Upper lobe of left lung (tissue), 6 donors: ENCODE results near the gene TEX101. TPM values are rescaled to one million over a fixed set of nuclear protein-coding genes. Genes with fewer than 3 reads are reported as not detected.
A peak's percentile ranks its signal among the peaks of the same experiment; 100 is the strongest.
"Not testable (repeated sequence)": the region's sequence is repeated elsewhere in the genome, so short reads cannot be mapped to it uniquely, and the experiment has no call there.

Experiments
- ATAC-seq, 2 donors: fragments of 200-7000 bp; cut with Tn5 transposase; one replicate each; pipeline ENCODE4 v1.9.1; 2022; ENCODE audit warnings: mild to moderate bottlenecking in 2 of 2, moderate library complexity in 2 of 2; ENCODE audit not compliant: low FRiP score in 2 of 2
- DNase-seq, 2 donors: peaks; one replicate each; pipeline ENCODE4 v3.0.0-alpha.2; 2019 to 2020
- H3K27ac ChIP-seq, 4 donors: fragments of 200-600 bp; sonication (generic); one replicate each; pipeline ENCODE4 v1.5.1; 2016 to 2019
- H3K27me3 ChIP-seq, 4 donors: fragments of 200-600 bp; sonication (generic); one replicate each; pipeline ENCODE4 v1.5.1; 2017 to 2019
- H3K36me3 ChIP-seq, 4 donors: fragments of 200-600 bp; sonication (generic); one replicate each; pipeline ENCODE4 v1.5.1; 2016 to 2019
- H3K4me1 ChIP-seq, 4 donors: fragments of 200-600 bp; sonication (generic); one replicate each; pipeline ENCODE4 v1.5.1; 2018 to 2019
- H3K4me3 ChIP-seq, 4 donors: fragments of 200-600 bp; sonication (generic); one replicate each; pipeline ENCODE4 v1.5.1; 2017 to 2019; ENCODE audit warnings: mild to moderate bottlenecking in 2 of 4, moderate library complexity in 1 of 4
- H3K9me3 ChIP-seq, 4 donors: fragments of 200-600 bp; sonication (generic); one replicate each; pipeline ENCODE4 v1.5.1; 2018 to 2019
- CTCF ChIP-seq, 6 experiments: fragments of 450-650 bp in 4 of 6; fragments of 200-600 bp in 2 of 6; sonication (generic) in 2 of 6; IDR thresholded peaks; one replicate each; pipeline ENCODE4 v1.5.1; 2016 to 2019; ENCODE audit warnings: antibody characterized with exemption in 6 of 6
- EP300 ChIP-seq, 4 donors: sonication (generic); formaldehyde crosslinking; IDR thresholded peaks; one replicate each; pipeline ENCODE4 v1.5.1; 2017; ENCODE audit warnings: antibody characterized with exemption in 4 of 4, control low read depth in 2 of 4
- POLR2A ChIP-seq, 4 donors: fragments of 450-650 bp; IDR thresholded peaks; one replicate each; pipeline ENCODE4 v1.5.1; 2016 to 2017; ENCODE audit warnings: antibody characterized with exemption in 4 of 4, mild to moderate bottlenecking in 2 of 4
- POLR2AphosphoS5 ChIP-seq, 2 donors: sonication (generic); formaldehyde crosslinking; IDR thresholded peaks; one replicate each; pipeline ENCODE4 v1.5.1; 2017; ENCODE audit warnings: antibody characterized with exemption in 2 of 2
- WGBS, 2 donors: methylation state at CpG; one replicate each; pipeline ENCODE4 v1.1.5; 2017 to 2018; 5-methylcytosine and 5-hydroxymethylcytosine counted together
- total RNA-seq, 6 donors: library from RNA; depleted of rRNA in 4 of 6; stranded (reverse); fragments of >200 nt in 4 of 6; gene quantifications; one replicate each; pipeline versions ENCODE4 v1.1.0 to v1.2.1, GENCODE V29; 2016 to 2021
- donor health status: DM: no; HTN: no; CAD: no; lungs with moderate emphysema.
- donor health status: DM: no; HTN: yes; CAD: no; lungs with severe emphysema.

Gene TEX101
- total RNA-seq, 6 donors from 2014 or later = not detected

- no peaks in the 10 kb centered on the region for H3K9me3 ChIP-seq
- 38 to 43% methylated on average over 14 of the region's 14 CpGs for WGBS, 2 donors
- ATAC-seq = no peak
- no peaks in the 10 kb centered on the region for H3K4me1 ChIP-seq
- TF ChIP-seq EP300 (IDR thresholded peaks at IDR 0.05) = no peak
- no peak for TF ChIP-seq POLR2AphosphoS5 (IDR thresholded peaks at IDR 0.05)
- TF ChIP-seq CTCF (IDR thresholded peaks at IDR 0.05) = no peak
- no peak for TF ChIP-seq POLR2A (IDR thresholded peaks at IDR 0.05)
- no peaks in the 10 kb centered on the region for H3K27me3 ChIP-seq
- no peak overlapping the region for H3K27ac ChIP-seq
- DNase-seq = peak in 1 of 2 donors; percentile 42
- H3K36me3 ChIP-seq = no peaks in the 10 kb centered on the region
- H3K4me3 ChIP-seq = no peak overlapping the region
Observed at GRCh38 chr19:43380008-43380407, 34.7 kb upstream of the TEX101 start.

GRCh38 chr19:43380771-43381386 is 33.8 kb upstream of the TEX101 start:
- Histone ChIP-seq H3K27ac (no peak overlapping the region), H3K36me3 (no peaks in the 10 kb centered on the region), H3K4me3 (no peak overlapping the region), H3K4me1 (no peaks in the 10 kb centered on the region), H3K27me3 (no peaks in the 10 kb centered on the region), H3K9me3 (no peaks in the 10 kb centered on the region)
- DNase-seq (no peak), ATAC-seq (no peak)
- TF ChIP-seq POLR2A (IDR thresholded peaks at IDR 0.05) (no peak), CTCF (IDR thresholded peaks at IDR 0.05) (no peak), EP300 (IDR thresholded peaks at IDR 0.05) (no peak), POLR2AphosphoS5 (IDR thresholded peaks at IDR 0.05) (no peak)
- WGBS, 2 donors = 43 to 55% methylated on average over 4 of the region's 4 CpGs

- not testable (repeated sequence) for ATAC-seq, H3K36me3 ChIP-seq, H3K9me3 ChIP-seq, H3K4me1 ChIP-seq, H3K27ac ChIP-seq, H3K4me3 ChIP-seq, H3K27me3 ChIP-seq, DNase-seq
- 55 to 63% methylated on average over 12 of the region's 12 CpGs for WGBS, 2 donors
Observed at GRCh38 chr19:43382586-43383216, 32.0 kb upstream of the TEX101 start.

GRCh38 chr19:43383254-43383653 is 31.4 kb upstream of the TEX101 start:
- not testable (repeated sequence) for H3K27ac ChIP-seq, DNase-seq, H3K4me1 ChIP-seq, H3K9me3 ChIP-seq, H3K4me3 ChIP-seq, H3K36me3 ChIP-seq, H3K27me3 ChIP-seq, ATAC-seq
- WGBS, 2 donors = 84 to 91% methylated on average over 7 of the region's 7 CpGs

GRCh38 chr19:43383759-43384158 is 30.9 kb upstream of the TEX101 start:
- not testable (repeated sequence) for H3K27me3 ChIP-seq, H3K4me3 ChIP-seq
- 57 to 100% methylated on average over 1 to 2 of the region's 3 CpGs for WGBS, 2 donors

GRCh38 chr19:43390903-43391551 is 23.7 kb upstream of the TEX101 start:
- not testable (repeated sequence) for H3K36me3 ChIP-seq, H3K4me3 ChIP-seq, H3K27ac ChIP-seq, H3K4me1 ChIP-seq, ATAC-seq, H3K27me3 ChIP-seq, H3K9me3 ChIP-seq, DNase-seq
- WGBS, 2 donors = 72 to 73% methylated on average over 11 of the region's 11 CpGs

More at GRCh38 chr19:43383759-43384158, 30.9 kb upstream of the TEX101 start:
- not testable (repeated sequence) for H3K36me3 ChIP-seq, DNase-seq, H3K4me1 ChIP-seq, H3K27ac ChIP-seq, H3K9me3 ChIP-seq, ATAC-seq

- H3K4me1 ChIP-seq, H3K27ac ChIP-seq, DNase-seq, H3K36me3 ChIP-seq, H3K9me3 ChIP-seq, H3K27me3 ChIP-seq, H3K4me3 ChIP-seq, ATAC-seq: not testable (repeated sequence)
- WGBS, 2 donors = 80 to 86% methylated on average over 6 of the region's 6 CpGs
Observed at GRCh38 chr19:43391552-43391935, 23.1 kb upstream of the TEX101 start.

- not testable (repeated sequence) for H3K4me3 ChIP-seq, ATAC-seq, DNase-seq, H3K36me3 ChIP-seq, H3K9me3 ChIP-seq, H3K27ac ChIP-seq, H3K4me1 ChIP-seq, H3K27me3 ChIP-seq
- 60 to 83% methylated on average over 3 of the region's 3 CpGs for WGBS, 2 donors
Observed at GRCh38 chr19:43393501-43393900, 21.2 kb upstream of the TEX101 start.
